Ovary (tissue), 3 donors: Measurements from ENCODE around the gene GPC3.

Source experiments
- POLR2A ChIP-seq: fragments of 450-650 bp; IDR thresholded peaks from one replicate; pipeline ENCODE4 v1.6.1; 2017; ENCODE audit warnings: antibody characterized with exemption, mild to moderate bottlenecking, moderate library complexity
- TF ChIP-seq, protein P1 (sequence below), 3 donors: fragments of 450-650 bp in 2 of 3; fragments of 200-600 bp in 1 of 3; IDR thresholded peaks; one replicate each; pipeline versions ENCODE4 v1.5.1 to v1.8.0; 2016 to 2022; ENCODE audit warnings: antibody characterized with exemption in 3 of 3, mild to moderate bottlenecking in 1 of 3
- donor health status: DM: no; HTN: no; CAD: no.

DNA sequence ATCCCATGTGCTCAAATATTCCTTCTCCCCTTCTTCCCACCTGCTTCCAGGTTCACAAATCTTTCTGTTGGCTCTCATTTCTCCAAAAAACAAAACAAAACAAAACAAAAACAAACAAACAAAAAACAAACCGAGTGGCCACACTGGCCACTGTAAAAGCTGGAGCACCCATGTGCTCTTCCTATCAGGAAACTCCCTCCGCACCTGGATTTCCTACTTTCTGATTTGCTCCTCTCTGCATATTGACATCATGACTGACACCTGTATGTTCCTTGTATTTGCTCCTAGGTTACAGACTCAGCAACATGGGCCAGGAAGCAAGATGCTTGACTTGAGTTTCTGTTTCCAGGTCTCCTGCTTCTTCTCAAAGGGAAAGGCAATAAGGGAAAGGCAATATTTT, 258.8 kb downstream of the GPC3 start:
- TF ChIP-seq, protein P1, sequence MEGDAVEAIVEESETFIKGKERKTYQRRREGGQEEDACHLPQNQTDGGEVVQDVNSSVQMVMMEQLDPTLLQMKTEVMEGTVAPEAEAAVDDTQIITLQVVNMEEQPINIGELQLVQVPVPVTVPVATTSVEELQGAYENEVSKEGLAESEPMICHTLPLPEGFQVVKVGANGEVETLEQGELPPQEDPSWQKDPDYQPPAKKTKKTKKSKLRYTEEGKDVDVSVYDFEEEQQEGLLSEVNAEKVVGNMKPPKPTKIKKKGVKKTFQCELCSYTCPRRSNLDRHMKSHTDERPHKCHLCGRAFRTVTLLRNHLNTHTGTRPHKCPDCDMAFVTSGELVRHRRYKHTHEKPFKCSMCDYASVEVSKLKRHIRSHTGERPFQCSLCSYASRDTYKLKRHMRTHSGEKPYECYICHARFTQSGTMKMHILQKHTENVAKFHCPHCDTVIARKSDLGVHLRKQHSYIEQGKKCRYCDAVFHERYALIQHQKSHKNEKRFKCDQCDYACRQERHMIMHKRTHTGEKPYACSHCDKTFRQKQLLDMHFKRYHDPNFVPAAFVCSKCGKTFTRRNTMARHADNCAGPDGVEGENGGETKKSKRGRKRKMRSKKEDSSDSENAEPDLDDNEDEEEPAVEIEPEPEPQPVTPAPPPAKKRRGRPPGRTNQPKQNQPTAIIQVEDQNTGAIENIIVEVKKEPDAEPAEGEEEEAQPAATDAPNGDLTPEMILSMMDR (IDR thresholded peaks at IDR 0.05), result no peak
- no peak for TF ChIP-seq POLR2A
